ENCODE data around the gene HEG1.

DNA sequence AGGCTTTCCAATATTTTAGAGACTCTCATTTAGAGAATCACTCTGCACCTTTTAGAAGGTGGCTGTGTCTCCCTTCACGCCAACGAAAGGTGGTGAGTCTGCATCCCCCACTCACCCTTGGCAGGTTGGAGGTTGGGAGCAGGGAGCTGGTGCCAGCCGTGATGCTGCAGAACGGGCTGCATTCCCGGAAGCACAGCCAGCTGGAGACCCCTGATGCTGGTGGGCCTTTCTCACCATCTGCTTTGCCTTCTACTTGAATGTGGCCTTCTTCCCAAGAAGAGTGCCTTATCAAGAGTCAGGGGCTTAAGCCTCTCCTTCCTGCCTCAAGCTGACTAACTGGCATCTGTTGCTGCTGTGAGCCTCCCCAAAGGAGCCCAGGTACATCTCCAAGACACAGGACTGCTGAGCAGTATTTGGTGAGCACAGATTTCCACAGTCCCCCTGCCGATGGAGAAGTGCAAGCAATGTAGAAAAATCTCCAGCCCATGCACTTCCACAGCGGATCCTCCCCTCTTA lies 17.7 kb upstream of the HEG1 start:
- TF ChIP-seq, protein P1, sequence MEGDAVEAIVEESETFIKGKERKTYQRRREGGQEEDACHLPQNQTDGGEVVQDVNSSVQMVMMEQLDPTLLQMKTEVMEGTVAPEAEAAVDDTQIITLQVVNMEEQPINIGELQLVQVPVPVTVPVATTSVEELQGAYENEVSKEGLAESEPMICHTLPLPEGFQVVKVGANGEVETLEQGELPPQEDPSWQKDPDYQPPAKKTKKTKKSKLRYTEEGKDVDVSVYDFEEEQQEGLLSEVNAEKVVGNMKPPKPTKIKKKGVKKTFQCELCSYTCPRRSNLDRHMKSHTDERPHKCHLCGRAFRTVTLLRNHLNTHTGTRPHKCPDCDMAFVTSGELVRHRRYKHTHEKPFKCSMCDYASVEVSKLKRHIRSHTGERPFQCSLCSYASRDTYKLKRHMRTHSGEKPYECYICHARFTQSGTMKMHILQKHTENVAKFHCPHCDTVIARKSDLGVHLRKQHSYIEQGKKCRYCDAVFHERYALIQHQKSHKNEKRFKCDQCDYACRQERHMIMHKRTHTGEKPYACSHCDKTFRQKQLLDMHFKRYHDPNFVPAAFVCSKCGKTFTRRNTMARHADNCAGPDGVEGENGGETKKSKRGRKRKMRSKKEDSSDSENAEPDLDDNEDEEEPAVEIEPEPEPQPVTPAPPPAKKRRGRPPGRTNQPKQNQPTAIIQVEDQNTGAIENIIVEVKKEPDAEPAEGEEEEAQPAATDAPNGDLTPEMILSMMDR (conservative IDR thresholded peaks at IDR 0.05; ENCODE audit: low read depth, low read length) = no peak
- no peak for TF ChIP-seq EZH2 (IDR thresholded peaks at IDR 0.05; ENCODE audit: borderline replicate concordance, low read depth, low read length, poor library complexity, severe bottlenecking)

Data from A673 (cell line).